GM19455 (cell line): ENCODE measurements around the gene PPP3CA.
"Not testable (repeated sequence)": the region's sequence is repeated elsewhere in the genome, so short reads cannot be mapped to it uniquely, and the experiment has no call there.

Experiments used
- ATAC-seq: cut with Tn5 transposase; IDR thresholded peaks from one replicate; pipeline ENCODE4 v1.9.1; 2021; ENCODE audit not compliant: unreplicated experiment

PPP3CA gene

GRCh38 chr4:101258883-101259282, 88.4 kb downstream of the PPP3CA start:
- no peak for ATAC-seq

- no peak for ATAC-seq
Observed at GRCh38 chr4:101256222-101256621, 91.1 kb downstream of the PPP3CA start.

DNA sequence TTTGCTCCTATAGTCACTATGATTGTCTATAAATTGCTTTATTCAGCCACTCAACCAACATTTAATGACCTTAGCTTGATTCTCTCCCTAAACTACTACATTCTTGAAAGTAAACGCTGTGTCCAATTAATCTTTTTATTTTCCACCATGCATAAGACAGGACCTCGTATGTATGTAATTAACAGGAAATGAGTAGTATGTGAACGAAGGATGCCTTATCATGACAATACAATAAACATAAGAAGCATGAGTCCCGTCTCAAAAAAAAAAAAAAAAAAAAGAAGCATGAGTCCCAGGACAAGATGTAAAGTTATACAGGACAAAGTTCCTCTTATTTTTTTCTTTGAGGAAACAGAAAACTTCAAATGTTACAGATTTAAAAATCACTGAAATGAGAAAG, 92.5 kb downstream of the PPP3CA start:
- ATAC-seq, result no peak

- ATAC-seq, result no peak
Observed at GRCh38 chr4:101253121-101253520, 94.2 kb downstream of the PPP3CA start.

DNA sequence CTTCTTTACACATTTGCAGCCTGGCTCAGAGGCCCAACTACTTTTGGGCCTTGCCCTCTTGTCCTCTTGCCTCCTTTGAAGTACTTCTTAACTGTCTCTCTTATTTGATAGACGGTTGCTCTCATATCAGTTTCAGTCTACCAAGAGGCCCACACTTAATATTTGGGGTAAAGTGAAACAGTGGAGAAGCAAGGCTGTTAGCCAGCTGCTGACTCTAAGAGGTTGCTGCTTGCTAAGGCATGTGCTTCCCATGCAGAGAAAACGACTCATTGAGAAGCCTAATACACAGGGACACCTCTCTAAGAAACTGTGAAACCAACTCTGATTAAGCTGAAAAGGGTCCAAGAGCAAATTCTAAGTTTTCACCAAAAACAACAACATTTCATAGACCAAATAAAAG, 94.6 kb downstream of the PPP3CA start:
- ATAC-seq, result no peak

DNA sequence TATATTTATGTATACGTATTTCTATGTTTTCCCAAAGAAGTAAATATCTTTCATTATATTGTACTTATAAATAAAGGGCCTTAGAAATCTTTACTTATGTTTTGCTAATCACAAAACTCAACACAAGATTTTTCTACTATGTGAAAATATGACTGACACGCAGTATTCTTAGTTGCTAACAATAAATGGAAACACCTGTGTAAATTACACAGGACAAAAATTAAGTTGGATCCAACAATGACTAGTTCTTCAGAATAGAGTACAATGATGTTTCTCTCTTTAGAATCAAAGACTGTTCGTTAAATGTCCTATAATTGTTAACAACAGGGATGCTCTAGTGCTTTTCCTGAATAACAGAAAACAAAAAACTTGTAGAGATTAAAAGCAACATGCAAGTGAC, 96.1 kb downstream of the PPP3CA start:
- no peak for ATAC-seq

GRCh38 chr4:101244349-101244748, 103.0 kb downstream of the PPP3CA start:
- no peak for ATAC-seq

DNA sequence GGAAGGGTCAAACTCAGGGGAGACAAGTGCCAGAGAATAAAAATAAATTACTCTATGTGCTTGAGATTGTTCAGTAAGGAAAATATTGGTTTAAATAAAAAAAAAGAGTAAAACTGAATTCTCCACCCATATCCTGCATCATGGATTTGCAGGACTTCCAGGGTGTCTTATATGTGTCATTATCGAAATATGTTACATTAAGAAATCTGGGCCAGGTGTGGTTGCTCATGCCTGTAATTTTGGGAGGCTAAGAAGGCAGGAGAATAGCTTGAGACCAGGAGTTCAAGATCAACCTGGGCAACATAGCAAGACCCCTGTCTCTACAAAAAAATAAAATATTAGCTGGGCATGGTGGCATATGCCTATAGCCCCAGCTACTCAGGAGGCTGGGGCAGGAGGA, 104.9 kb downstream of the PPP3CA start:
- no peak for ATAC-seq

DNA sequence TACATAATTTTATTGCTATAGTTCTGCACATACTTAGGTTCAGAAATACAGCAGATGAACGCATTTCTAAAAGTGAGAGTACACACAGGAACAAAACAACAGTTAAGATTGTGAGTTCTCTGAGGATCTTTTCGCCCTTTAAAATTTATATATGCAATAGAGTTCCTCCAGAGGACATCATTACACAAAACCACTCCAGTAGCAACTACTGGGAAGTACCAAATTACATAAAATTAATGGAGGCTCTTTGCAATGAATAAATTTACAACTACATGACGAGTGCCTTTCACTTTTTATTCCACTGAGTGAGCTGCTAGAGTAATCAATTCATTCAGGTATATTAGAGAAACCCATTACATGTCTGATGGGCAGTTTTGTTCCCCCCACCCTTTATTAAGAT, 107.2 kb downstream of the PPP3CA start:
- no peak for ATAC-seq

DNA sequence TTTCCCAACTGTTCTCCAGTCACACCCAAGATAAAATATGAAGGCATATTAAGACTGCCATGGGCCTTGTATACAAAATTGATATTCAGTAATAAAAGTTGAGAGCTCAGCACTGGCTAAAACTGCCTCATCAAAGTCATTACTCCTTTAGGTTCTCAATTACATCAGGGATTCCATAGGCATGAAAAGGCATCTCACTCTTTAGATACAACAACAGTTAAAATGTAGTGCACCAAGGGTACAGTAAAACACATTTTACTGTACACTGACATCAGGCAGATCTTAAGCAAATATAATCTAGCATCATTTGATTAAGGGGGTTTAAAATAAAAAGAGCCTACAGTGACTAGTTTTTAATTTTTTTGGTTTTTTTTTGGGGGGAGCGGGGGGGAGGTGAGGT, 107.7 kb downstream of the PPP3CA start:
- no peak for ATAC-seq

GRCh38 chr4:101238706-101239105, 108.6 kb downstream of the PPP3CA start:
- no peak for ATAC-seq

DNA sequence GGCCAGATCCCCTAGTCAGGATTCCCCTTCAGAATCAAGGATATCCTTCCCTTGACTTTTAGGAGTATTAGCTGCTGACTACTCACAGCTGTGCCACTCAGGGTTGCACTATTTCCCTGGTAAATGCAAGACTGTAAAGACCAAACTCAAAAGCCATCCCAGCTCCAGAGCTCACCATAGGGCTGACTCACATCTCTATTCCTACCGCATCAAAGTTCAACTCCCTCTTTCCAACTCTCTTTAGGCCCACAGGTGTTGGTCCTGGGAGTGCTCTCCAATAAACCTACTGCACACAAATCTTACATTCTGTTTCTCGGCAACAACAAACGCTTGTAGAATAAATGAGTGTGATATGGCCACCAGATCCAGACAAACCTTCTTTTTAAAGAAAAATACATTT, 109.6 kb downstream of the PPP3CA start:
- no peak for ATAC-seq

GRCh38 chr4:101236097-101236496, 111.2 kb downstream of the PPP3CA start:
- no peak for ATAC-seq

DNA sequence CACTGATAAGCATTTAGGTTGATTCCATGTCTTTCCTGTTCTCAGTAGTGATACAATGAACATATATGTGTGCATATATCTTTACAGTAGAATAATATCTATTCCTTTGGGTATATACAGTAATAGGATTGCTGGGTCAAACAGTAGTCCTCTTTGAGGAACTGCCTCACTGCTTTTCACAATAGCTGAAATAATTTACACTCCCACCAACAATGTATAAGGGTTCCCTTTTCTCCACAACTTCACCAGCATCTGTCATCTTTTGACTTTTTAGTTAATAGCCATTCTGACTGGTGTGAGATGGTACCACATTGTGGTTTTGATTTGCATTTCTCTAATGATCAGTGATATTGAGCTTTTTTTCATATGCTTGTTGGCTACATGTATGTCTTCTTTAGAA, 113.2 kb downstream of the PPP3CA start:
- ATAC-seq, result not testable (repeated sequence)

GRCh38 chr4:101232074-101232776, 115.1 kb downstream of the PPP3CA start:
- ATAC-seq, result peak; percentile 50

DNA sequence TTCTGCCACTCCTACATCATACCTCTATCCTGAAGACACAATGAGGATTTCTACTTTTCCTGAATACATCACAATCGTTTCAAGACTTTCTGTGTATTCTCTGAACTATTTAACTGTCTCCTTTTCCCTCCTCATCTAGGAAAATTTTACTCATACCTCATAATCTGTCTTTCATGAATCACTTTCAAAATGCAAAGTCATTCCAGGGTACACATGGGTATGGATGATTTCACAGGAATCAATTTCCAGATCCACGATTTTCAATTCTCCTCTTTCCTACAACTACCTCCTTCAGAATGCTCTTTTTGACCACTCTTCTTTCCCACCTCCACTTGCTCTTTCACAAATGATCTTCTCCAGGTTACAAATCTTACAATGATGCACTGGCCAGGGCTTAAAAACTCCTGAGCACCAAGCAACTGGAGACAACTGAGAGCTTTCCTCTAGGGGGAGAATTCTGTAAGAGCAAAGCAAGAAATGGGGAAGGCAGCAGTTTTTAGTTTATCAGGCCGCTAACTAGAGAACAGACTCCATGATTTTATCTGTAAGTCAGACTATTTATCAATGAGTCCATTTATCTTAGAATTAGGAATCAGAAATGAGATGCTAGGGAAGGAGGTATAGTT, 116.4 kb downstream of the PPP3CA start:
- ATAC-seq, result no peak

GRCh38 chr4:101229116-101229515, 118.2 kb downstream of the PPP3CA start:
- ATAC-seq, result no peak

DNA sequence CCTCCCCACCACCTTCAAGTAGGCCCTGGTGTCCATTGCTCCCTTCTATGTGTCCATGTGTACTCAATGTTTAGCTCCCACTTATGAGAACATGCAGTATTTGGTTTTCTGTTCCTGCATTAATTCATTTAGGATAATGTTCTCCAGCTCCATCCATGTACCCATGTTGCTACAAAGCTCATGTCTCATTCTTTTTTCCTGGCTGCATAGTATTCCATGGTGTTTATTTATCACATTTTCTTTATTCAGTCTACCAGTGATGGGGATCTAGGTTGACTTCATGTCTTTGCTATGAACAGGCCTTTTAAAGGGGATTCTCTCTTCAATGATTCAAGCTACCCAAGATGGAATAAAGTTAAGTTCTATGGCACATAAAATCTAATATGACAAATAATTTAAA, 119.6 kb downstream of the PPP3CA start:
- ATAC-seq, result no peak

- ATAC-seq, result no peak
Observed at GRCh38 chr4:101224358-101225218, 122.7 kb downstream of the PPP3CA start.

- no peak for ATAC-seq
Observed at GRCh38 chr4:101222156-101222845, 125.0 kb downstream of the PPP3CA start.

GRCh38 chr4:101221294-101221693, 126.0 kb downstream of the PPP3CA start:
- ATAC-seq, result no peak
